HG02938 (cell line): ENCODE results near the gene RAB20.
A peak's percentile ranks its signal among the peaks of the same experiment; 100 is the strongest.
"Not testable (repeated sequence)": the region's sequence is repeated elsewhere in the genome, so short reads cannot be mapped to it uniquely, and the experiment has no call there.

ENCODE experiments used
- ATAC-seq: cut with Tn5 transposase; IDR thresholded peaks from one replicate; pipeline ENCODE4 v1.9.1; 2021; ENCODE audit warnings: mild to moderate bottlenecking, moderate library complexity; ENCODE audit not compliant: unreplicated experiment

Gene RAB20

GRCh38 chr13:110555601-110556223, 5.8 kb downstream of the RAB20 start:
- ATAC-seq = no peak

- ATAC-seq = no peak
These were observed 6.6 kb downstream of the RAB20 start for GRCh38 chr13:110554946-110555345.

GRCh38 chr13:110554227-110554836, 7.2 kb downstream of the RAB20 start:
- no peak for ATAC-seq

GRCh38 chr13:110553417-110553816, 8.1 kb downstream of the RAB20 start:
- no peak for ATAC-seq

GRCh38 chr13:110552767-110553166, 8.8 kb downstream of the RAB20 start:
- ATAC-seq = no peak

- ATAC-seq = no peak
These were observed 10.2 kb downstream of the RAB20 start for GRCh38 chr13:110551284-110551683.

- no peak for ATAC-seq
These were observed 11.7 kb downstream of the RAB20 start for GRCh38 chr13:110549795-110550160.

GRCh38 chr13:110548891-110549794, 12.4 kb downstream of the RAB20 start:
- ATAC-seq = no peak

GRCh38 chr13:110546926-110547325, 14.6 kb downstream of the RAB20 start:
- no peak for ATAC-seq

GRCh38 chr13:110546378-110546777, 15.1 kb downstream of the RAB20 start:
- no peak for ATAC-seq

- no peak for ATAC-seq
These were observed 19.2 kb downstream of the RAB20 start for GRCh38 chr13:110542169-110542796.

GRCh38 chr13:110541526-110541920, 20.0 kb downstream of the RAB20 start:
- ATAC-seq = no peak

GRCh38 chr13:110540871-110541525, 20.5 kb downstream of the RAB20 start:
- no peak for ATAC-seq

- no peak for ATAC-seq
These were observed 21.6 kb downstream of the RAB20 start for GRCh38 chr13:110539894-110540293.

- ATAC-seq = peak; percentile 48
These were observed 22.9 kb downstream of the RAB20 start for GRCh38 chr13:110538632-110539031.

- peak; percentile 43 for ATAC-seq
These were observed 25.4 kb downstream of the RAB20 start for GRCh38 chr13:110536006-110536693.

- ATAC-seq = no peak
These were observed 26.0 kb downstream of the RAB20 start for GRCh38 chr13:110535526-110535925.

GRCh38 chr13:110533771-110534670, 27.5 kb downstream of the RAB20 start:
- no peak for ATAC-seq

GRCh38 chr13:110532258-110532657, 29.3 kb downstream of the RAB20 start:
- not testable (repeated sequence) for ATAC-seq
